ENCODE data around the gene METTL25. TPM values are rescaled to one million over a fixed set of nuclear protein-coding genes. Genes with fewer than 3 reads are reported as not detected.

The METTL25 gene
- total RNA-seq, 2 donors from 2014 or later, result 9.7 to 26.5 TPM

DNA sequence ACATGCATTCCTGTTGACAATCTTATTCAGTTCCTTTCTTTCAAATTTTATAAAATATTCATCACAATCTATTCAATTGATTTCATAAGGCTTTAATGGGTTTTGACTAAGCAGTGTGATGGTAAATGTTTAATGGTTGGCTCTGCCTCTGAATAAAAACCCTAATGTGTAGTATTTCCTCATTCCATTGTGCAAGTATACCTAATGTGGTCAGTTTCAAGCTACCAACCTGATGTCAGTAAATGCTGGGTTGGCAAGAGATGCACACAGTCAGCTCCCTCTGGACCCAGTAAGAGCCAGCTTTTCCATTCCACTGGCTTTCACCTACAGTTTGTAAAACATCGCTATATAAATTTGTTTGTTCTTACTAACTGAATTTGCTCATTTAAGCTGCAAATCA lies 53.9 kb downstream of the METTL25 start:
- no peaks in the 10 kb centered on the region for H3K36me3 ChIP-seq
- H3K4me3 ChIP-seq, result no peak overlapping the region
- TF ChIP-seq, protein P1, sequence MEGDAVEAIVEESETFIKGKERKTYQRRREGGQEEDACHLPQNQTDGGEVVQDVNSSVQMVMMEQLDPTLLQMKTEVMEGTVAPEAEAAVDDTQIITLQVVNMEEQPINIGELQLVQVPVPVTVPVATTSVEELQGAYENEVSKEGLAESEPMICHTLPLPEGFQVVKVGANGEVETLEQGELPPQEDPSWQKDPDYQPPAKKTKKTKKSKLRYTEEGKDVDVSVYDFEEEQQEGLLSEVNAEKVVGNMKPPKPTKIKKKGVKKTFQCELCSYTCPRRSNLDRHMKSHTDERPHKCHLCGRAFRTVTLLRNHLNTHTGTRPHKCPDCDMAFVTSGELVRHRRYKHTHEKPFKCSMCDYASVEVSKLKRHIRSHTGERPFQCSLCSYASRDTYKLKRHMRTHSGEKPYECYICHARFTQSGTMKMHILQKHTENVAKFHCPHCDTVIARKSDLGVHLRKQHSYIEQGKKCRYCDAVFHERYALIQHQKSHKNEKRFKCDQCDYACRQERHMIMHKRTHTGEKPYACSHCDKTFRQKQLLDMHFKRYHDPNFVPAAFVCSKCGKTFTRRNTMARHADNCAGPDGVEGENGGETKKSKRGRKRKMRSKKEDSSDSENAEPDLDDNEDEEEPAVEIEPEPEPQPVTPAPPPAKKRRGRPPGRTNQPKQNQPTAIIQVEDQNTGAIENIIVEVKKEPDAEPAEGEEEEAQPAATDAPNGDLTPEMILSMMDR (IDR thresholded peaks at IDR 0.05), result no peak
- no peak for ATAC-seq (ENCODE audit: insufficient number of reproducible peaks, low FRiP score, low read depth)
- no peak for DNase-seq (ENCODE audit: low spot score)
- H3K4me1 ChIP-seq (ENCODE audit: control insufficient read depth in 1 of 2, low read depth in 2 of 2), result peaks cover 0 to 16% of the 10 kb centered on the region in 2 donors
- no peaks in the 10 kb centered on the region for H3K27me3 ChIP-seq (replicated peaks; ENCODE audit: insufficient read depth)
- H3K9me3 ChIP-seq, result no peaks in the 10 kb centered on the region
- H3K27ac ChIP-seq, result no peak overlapping the region

DNA sequence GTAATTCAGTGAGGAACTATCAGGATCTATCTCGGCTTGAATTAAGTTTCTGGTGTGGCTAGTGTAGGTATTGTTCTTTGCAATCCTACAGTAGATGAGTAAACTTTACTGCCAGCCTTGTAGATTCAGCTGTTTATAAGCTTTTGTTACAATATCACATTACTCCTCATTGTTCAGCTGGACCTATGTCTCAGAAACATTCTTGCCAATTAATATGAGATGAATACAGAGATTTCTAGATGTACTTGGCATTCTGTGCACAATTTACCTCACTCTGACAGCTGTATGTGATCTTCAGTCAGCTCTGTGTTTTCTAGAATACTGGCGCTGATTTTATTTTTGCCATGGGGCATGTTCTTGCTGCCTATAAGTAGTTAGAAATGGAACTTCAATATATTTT lies 55.7 kb downstream of the METTL25 start:
- Histone ChIP-seq H3K9me3 (no peaks in the 10 kb centered on the region), H3K27me3 (replicated peaks; ENCODE audit: insufficient read depth) (no peaks in the 10 kb centered on the region), H3K4me1 (ENCODE audit: control insufficient read depth in 1 of 2, low read depth in 2 of 2) (peaks cover 0 to under 1% of the 10 kb centered on the region in 2 donors), H3K4me3 (no peak overlapping the region), H3K36me3 (no peaks in the 10 kb centered on the region), H3K27ac (no peak overlapping the region)
- DNase-seq (ENCODE audit: low spot score), result no peak
- TF ChIP-seq, protein P1 (IDR thresholded peaks at IDR 0.05), result no peak
- no peak for ATAC-seq (ENCODE audit: insufficient number of reproducible peaks, low FRiP score, low read depth)

DNA sequence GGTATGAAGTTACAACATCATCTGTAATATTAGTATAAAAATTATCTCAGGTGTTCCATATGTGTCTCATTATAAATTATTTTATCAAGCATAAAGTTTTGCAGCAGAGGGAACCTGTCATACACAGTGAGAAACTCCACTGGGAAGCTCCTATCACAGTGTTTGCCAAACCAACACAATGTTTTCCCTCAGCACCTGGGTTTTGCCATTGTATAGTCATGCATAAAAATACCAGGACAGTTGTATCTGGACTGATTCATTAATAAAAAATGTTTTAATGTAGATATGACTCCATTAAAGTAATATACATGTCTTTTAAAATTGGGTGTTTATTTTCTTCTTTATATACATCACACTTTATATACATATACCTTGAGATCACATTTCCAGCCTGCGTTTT lies 56.6 kb downstream of the METTL25 start:
- no peaks in the 10 kb centered on the region for H3K9me3 ChIP-seq
- no peak overlapping the region for H3K27ac ChIP-seq
- H3K27me3 ChIP-seq (replicated peaks; ENCODE audit: insufficient read depth), result no peaks in the 10 kb centered on the region
- TF ChIP-seq, protein P1 (IDR thresholded peaks at IDR 0.05), result no peak
- no peak overlapping the region for H3K4me3 ChIP-seq
- H3K4me1 ChIP-seq (ENCODE audit: control insufficient read depth in 1 of 2, low read depth in 2 of 2), result no peaks in the 10 kb centered on the region
- H3K36me3 ChIP-seq, result no peaks in the 10 kb centered on the region
- ATAC-seq (ENCODE audit: insufficient number of reproducible peaks, low FRiP score, low read depth) (no peak), DNase-seq (ENCODE audit: low spot score) (no peak)

DNA sequence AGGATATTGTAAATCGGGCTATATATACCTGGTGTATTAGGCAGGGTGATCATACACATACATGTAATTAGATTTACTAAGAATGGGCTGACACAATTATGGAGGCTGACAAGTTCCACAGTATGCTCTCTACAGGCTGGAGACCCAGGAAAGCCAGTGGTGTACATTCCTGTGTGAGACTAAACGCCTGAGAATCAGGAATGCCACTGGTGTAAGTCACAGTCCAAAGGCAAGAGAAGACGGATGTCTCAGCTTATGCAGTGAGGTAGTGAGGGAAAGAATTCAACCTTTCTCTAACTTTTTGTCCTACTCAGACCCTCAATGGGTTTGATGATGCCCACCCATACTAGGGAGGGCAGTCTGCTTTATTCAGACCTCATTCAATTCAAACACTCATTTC lies 57.1 kb downstream of the METTL25 start:
- Histone ChIP-seq H3K36me3 (no peaks in the 10 kb centered on the region), H3K4me3 (no peak overlapping the region), H3K27ac (no peak overlapping the region), H3K9me3 (no peaks in the 10 kb centered on the region), H3K27me3 (replicated peaks; ENCODE audit: insufficient read depth) (no peaks in the 10 kb centered on the region), H3K4me1 (ENCODE audit: control insufficient read depth in 1 of 2, low read depth in 2 of 2) (no peaks in the 10 kb centered on the region)
- TF ChIP-seq, protein P1 (IDR thresholded peaks at IDR 0.05), result no peak
- DNase-seq (ENCODE audit: low spot score) (no peak), ATAC-seq (ENCODE audit: insufficient number of reproducible peaks, low FRiP score, low read depth) (no peak)

GRCh38 chr12:82425241-82425640 lies 66.9 kb downstream of the METTL25 start:
- Histone ChIP-seq H3K9me3 (no peaks in the 10 kb centered on the region), H3K27me3 (replicated peaks; ENCODE audit: insufficient read depth) (no peaks in the 10 kb centered on the region), H3K4me1 (ENCODE audit: control insufficient read depth in 1 of 2, low read depth in 2 of 2) (no peaks in the 10 kb centered on the region), H3K4me3 (no peak overlapping the region), H3K36me3 (no peaks in the 10 kb centered on the region), H3K27ac (no peak overlapping the region)
- ATAC-seq (ENCODE audit: insufficient number of reproducible peaks, low FRiP score, low read depth) (no peak), DNase-seq (ENCODE audit: low spot score) (no peak)
- TF ChIP-seq, protein P1 (IDR thresholded peaks at IDR 0.05), result no peak

Data from thoracic aorta (tissue), 2 donors.